OCI-LY7 (cell line): ENCODE results near the gene FAR1.

ENCODE experiments used
- EZH2phosphoT487 ChIP-seq: fragments of 200-600 bp; sonication (generic); IDR thresholded peaks from 2 replicates; pipeline ENCODE4 v1.6.1; 2018; ENCODE audit warnings: low read depth, borderline replicate concordance, mild to moderate bottlenecking, mixed run types, antibody characterized with exemption, low read length, moderate library complexity, mixed read lengths
- TF ChIP-seq, protein P1 (sequence below): fragments of 200-600 bp; sonication (generic); conservative IDR thresholded peaks from 2 replicates; pipeline ENCODE4 v1.5.1; 2014; ENCODE audit warnings: mild to moderate bottlenecking, antibody characterized with exemption, low read length, moderate library complexity, mixed read lengths

DNA sequence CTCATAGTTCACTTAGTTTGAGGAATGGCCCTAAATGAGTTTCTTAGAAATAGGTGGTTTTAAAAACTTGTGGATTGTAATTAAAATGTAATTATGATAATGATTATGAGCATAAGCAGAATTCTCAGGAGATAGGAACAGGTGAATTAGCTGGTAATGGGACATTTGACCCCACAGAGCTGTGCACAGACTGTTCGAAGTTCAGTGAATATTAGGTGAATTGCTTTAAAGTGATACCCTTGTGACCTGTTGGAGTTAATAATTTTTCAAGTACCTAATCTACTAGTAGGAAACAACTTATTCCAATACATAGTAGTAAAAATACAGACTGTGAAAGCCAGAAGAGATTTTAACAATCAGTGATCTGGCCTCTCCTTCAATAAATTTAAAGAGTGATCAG, 8.1 kb downstream of the FAR1 start:
- TF ChIP-seq, protein P1, sequence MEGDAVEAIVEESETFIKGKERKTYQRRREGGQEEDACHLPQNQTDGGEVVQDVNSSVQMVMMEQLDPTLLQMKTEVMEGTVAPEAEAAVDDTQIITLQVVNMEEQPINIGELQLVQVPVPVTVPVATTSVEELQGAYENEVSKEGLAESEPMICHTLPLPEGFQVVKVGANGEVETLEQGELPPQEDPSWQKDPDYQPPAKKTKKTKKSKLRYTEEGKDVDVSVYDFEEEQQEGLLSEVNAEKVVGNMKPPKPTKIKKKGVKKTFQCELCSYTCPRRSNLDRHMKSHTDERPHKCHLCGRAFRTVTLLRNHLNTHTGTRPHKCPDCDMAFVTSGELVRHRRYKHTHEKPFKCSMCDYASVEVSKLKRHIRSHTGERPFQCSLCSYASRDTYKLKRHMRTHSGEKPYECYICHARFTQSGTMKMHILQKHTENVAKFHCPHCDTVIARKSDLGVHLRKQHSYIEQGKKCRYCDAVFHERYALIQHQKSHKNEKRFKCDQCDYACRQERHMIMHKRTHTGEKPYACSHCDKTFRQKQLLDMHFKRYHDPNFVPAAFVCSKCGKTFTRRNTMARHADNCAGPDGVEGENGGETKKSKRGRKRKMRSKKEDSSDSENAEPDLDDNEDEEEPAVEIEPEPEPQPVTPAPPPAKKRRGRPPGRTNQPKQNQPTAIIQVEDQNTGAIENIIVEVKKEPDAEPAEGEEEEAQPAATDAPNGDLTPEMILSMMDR = no peak
- no peak for TF ChIP-seq EZH2phosphoT487
